Thoracic aorta (tissue), 2 donors: ENCODE results near the gene ATP2B2. TPM values are rescaled to one million over a fixed set of nuclear protein-coding genes. Genes with fewer than 3 reads are reported as not detected.

Experiments used
- ATAC-seq: fragments of 150-250 bp; one replicate; pipeline ENCODE4 v1.8.0; 2017; ENCODE audit warnings: low read depth; ENCODE audit not compliant: insufficient number of reproducible peaks, low FRiP score
- DNase-seq: peaks from one replicate; pipeline ENCODE4 v3.0.0-alpha.2; 2020; ENCODE audit warnings: low spot score
- H3K27ac ChIP-seq, 2 donors: fragments of 200-600 bp; sonication (generic); 1 replicate in 1 of 2; 2 replicates in 1 of 2; pipeline ENCODE4 v1.5.1; 2016; ENCODE audit warnings: mild to moderate bottlenecking in 2 of 2, moderate library complexity in 2 of 2
- H3K27me3 ChIP-seq: fragments of 200-600 bp; sonication (generic); replicated peaks from 2 replicates; pipeline ENCODE4 v1.6.0; 2016; ENCODE audit warnings: mild to moderate bottlenecking; ENCODE audit not compliant: insufficient read depth
- H3K36me3 ChIP-seq: fragments of 200-600 bp; sonication (generic); one replicate; pipeline ENCODE4 v1.5.1; 2016
- H3K4me1 ChIP-seq, 2 donors: fragments of 200-600 bp; sonication (generic); 1 replicate in 1 of 2; 2 replicates in 1 of 2; pipeline versions ENCODE4 v1.5.1 to v1.6.0; 2016; ENCODE audit warnings: low read depth in 2 of 2, mild to moderate bottlenecking in 1 of 2; ENCODE audit not compliant: control insufficient read depth in 1 of 2
- H3K4me3 ChIP-seq: fragments of 200-600 bp; sonication (generic); 2 replicates; pipeline ENCODE4 v1.5.1; 2016; ENCODE audit warnings: mild to moderate bottlenecking
- H3K9me3 ChIP-seq: fragments of 200-600 bp; sonication (generic); 2 replicates; pipeline ENCODE4 v1.5.1; 2016
- CTCF ChIP-seq: fragments of 200-600 bp; sonication (generic); IDR thresholded peaks from one replicate; pipeline ENCODE4 v1.5.1; 2019; ENCODE audit warnings: antibody characterized with exemption
- total RNA-seq, 2 donors: library from RNA; depleted of rRNA; stranded (reverse); fragments of >200 nt; gene quantifications; one replicate each; pipeline versions ENCODE4 v1.1.0 to v1.2.3, GENCODE V29; 2016

ATP2B2 gene
- total RNA-seq, 2 donors from 2014 or later: not detected

DNA sequence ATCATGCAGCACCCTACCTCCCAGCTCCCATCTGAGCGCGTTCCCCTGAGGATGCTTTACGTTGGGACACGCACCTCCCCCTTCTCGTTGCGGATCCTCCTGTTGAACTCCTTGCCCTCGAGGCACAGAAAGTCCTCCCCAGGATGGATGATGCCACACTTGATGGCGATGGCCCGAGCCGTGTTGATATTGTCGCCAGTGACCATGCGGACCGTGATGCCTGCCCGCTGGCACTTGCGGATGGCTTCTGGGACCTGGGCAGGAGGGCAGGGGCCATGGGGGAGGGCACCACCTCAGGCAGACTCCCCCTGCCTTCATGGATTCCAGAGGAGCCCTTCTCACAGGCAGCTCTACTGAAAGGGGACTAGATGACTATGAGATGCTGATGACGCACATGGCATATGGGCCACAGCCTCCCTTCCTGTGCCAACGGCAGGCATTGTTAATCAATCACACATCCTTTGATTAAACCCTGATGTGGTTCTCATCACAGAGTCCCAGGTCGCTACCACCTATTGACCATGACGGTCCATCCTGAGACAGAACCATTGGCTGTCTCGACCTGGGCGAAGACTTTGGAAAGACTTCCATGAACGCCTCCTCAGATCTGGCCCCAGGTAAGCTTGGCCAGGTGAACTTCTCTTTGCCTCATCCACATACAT lies 154.9 kb downstream of the ATP2B2 start:
- ATAC-seq: no peak
- no peaks in the 10 kb centered on the region for H3K36me3 ChIP-seq
- H3K27ac ChIP-seq: no peak overlapping the region
- peaks cover 3 to 14% of the 10 kb centered on the region in 2 donors for H3K4me1 ChIP-seq
- DNase-seq: no peak
- H3K4me3 ChIP-seq: no peak overlapping the region
- no peaks in the 10 kb centered on the region for H3K9me3 ChIP-seq
- no peak for TF ChIP-seq CTCF
- H3K27me3 ChIP-seq: no peaks in the 10 kb centered on the region

DNA sequence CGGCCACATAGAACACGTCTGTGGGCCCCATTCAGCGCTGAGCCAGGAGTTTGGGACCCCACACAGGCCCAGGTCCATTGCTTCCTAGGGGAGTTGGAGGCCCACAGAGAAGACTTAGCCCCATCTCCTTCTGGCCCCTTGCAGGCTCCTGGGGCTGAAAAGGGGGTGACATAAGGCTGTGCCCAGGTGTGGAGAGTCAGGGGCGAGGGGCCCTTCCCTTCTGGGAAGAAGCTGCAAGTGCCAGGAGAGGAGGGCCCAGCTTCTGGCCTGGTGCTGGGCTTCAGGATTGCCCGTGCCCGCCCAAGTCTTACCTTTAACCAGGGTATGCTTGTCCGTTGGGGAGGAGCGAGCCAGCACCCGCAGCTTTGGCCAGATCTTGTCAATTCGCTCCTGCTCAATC lies 155.6 kb downstream of the ATP2B2 start:
- H3K4me1 ChIP-seq: peaks cover 3 to 14% of the 10 kb centered on the region in 2 donors
- H3K9me3 ChIP-seq: no peaks in the 10 kb centered on the region
- no peaks in the 10 kb centered on the region for H3K27me3 ChIP-seq
- no peak for TF ChIP-seq CTCF
- no peaks in the 10 kb centered on the region for H3K36me3 ChIP-seq
- H3K27ac ChIP-seq: no peak overlapping the region
- no peak overlapping the region for H3K4me3 ChIP-seq
- ATAC-seq (no peak), DNase-seq (no peak)

DNA sequence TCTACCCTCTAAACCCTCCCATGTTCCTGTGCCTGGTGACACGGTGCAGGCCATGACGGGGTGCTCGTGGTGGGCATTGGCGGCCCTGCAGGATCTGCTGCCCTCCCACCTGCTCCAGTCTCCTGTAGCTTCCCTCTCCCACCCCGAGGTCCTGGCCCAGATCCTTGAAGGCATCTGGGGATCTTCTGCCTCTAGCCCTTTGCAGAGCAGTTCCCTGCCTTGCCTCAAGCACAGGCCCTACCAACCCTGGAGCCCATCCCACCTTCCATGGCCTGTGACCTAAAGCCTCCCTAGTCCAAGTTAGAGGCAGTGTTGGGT lies 157.0 kb downstream of the ATP2B2 start:
- H3K27ac ChIP-seq: no peak overlapping the region
- peaks cover 0 to 1% of the 10 kb centered on the region in 2 donors for H3K4me1 ChIP-seq
- no peaks in the 10 kb centered on the region for H3K27me3 ChIP-seq
- H3K36me3 ChIP-seq: no peaks in the 10 kb centered on the region
- no peak for ATAC-seq
- H3K4me3 ChIP-seq: no peak overlapping the region
- TF ChIP-seq CTCF: no peak
- no peak for DNase-seq
- no peaks in the 10 kb centered on the region for H3K9me3 ChIP-seq

- DNase-seq (no peak), ATAC-seq (no peak)
- Histone ChIP-seq H3K27me3 (no peaks in the 10 kb centered on the region), H3K27ac (no peak overlapping the region), H3K9me3 (no peaks in the 10 kb centered on the region), H3K36me3 (no peaks in the 10 kb centered on the region), H3K4me3 (no peak overlapping the region), H3K4me1 (no peaks in the 10 kb centered on the region)
- no peak for TF ChIP-seq CTCF
Measured at GRCh38 chr3:10347648-10348403, 157.6 kb downstream of the ATP2B2 start.

GRCh38 chr3:10345911-10346310 lies 159.5 kb downstream of the ATP2B2 start:
- no peaks in the 10 kb centered on the region for H3K4me1 ChIP-seq
- TF ChIP-seq CTCF: no peak

More at GRCh38 chr3:10345911-10346310, 159.5 kb downstream of the ATP2B2 start:
- no peak overlapping the region for H3K27ac ChIP-seq
- no peaks in the 10 kb centered on the region for H3K36me3 ChIP-seq
- no peaks in the 10 kb centered on the region for H3K27me3 ChIP-seq
- no peak for DNase-seq
- no peaks in the 10 kb centered on the region for H3K9me3 ChIP-seq
- ATAC-seq: no peak
- no peak overlapping the region for H3K4me3 ChIP-seq
